HCT116 (cell line): ENCODE results near the gene SYT11. TPM values are rescaled to one million over a fixed set of nuclear protein-coding genes. Genes with fewer than 3 reads are reported as not detected.
A peak's percentile ranks its signal among the peaks of the same experiment; 100 is the strongest.

ENCODE experiments used
- ATAC-seq: fragments of 200-7000 bp; cut with Tn5 transposase; 2 replicates; pipeline ENCODE4 v1.9.1; 2020; ENCODE audit warnings: mild to moderate bottlenecking, moderate library complexity
- BruUV-seq: library from RNA; stranded (reverse); fragments of 400-500 nt; replicated peaks from 2 replicates; lab custom pipeline; 2021; lab: Mats Ljungman, UMichigan
- CTCF ChIA-PET: fragments of 300-600 bp; sonication (Branson Sonifier 250); formaldehyde crosslinking; loops from one replicate; lab custom pipeline; 2021; ENCODE audit warnings: antibody characterized with exemption; lab: Charles Lee
- POLR2A ChIA-PET: fragments of 300-600, 350-600 bp; sonication (Branson Sonifier 250); formaldehyde crosslinking; loops from one replicate; lab custom pipeline; 2021; ENCODE audit warnings: antibody characterized with exemption; lab: Charles Lee
- RAD21 ChIA-PET, 2 experiments: fragments of 300-600 bp; sonication (Branson Sonifier 250); formaldehyde crosslinking; loops; one replicate each; lab custom pipeline; 2023; ENCODE audit warnings: low total read pairs in 2 of 2; ENCODE audit not compliant: uncharacterized antibody in 2 of 2, unreplicated experiment in 2 of 2, low non-redundant PET in 1 of 2; lab: Charles Lee
- DNase-seq: peaks from one replicate; pipeline ENCODE4 v3.0.0-alpha.2; 2010; ENCODE audit warnings: low read depth, low spot score
- H2AFZ ChIP-seq: fragments of 200-600 bp; shearing (Covaris generic), sonication (generic); 2 replicates; pipeline ENCODE4 v1.6.1; 2017; ENCODE audit warnings: low read depth, mixed run types, mixed read lengths, antibody characterized with exemption, low read length; ENCODE audit not compliant: poor library complexity, severe bottlenecking
- H3K27ac ChIP-seq: 2 replicates; pipeline ENCODE4 v1.5.1; 2012; ENCODE audit warnings: low read depth, low read length
- H3K27me3 ChIP-seq: fragments of 200-600 bp; sonication (generic); 2 replicates; pipeline ENCODE4 v1.6.1; 2016; ENCODE audit warnings: mixed run types, low read length, mixed read lengths; ENCODE audit not compliant: insufficient read depth
- H3K36me3 ChIP-seq, 2 experiments: fragments of 200-500 bp in 1 of 2; fragments of 200-600 bp in 1 of 2; sonication (Bioruptor generic) in 1 of 2; sonication (generic) in 1 of 2; 2 replicates each; pipeline versions ENCODE4 v1.5.1 to v1.6.1; 2014 to 2016; ENCODE audit warnings: low read length in 2 of 2, inconsistent platforms in 1 of 2, mixed read lengths in 1 of 2, mixed run types in 1 of 2; ENCODE audit not compliant: insufficient read depth in 2 of 2, control insufficient read depth in 1 of 2
- H3K4me1 ChIP-seq, 2 experiments: fragments of 200-600 bp in 1 of 2; sonication (generic) in 1 of 2; 2 replicates each; pipeline versions ENCODE4 v1.5.1 to v1.6.1; 2012 to 2017; ENCODE audit warnings: low read length in 2 of 2, inconsistent platforms in 1 of 2, mild to moderate bottlenecking in 1 of 2, mixed read lengths in 1 of 2, mixed run types in 1 of 2, moderate library complexity in 1 of 2; ENCODE audit not compliant: insufficient read depth in 2 of 2, control insufficient read depth in 1 of 2
- H3K4me2 ChIP-seq: fragments of 200-600 bp; sonication (generic); 2 replicates; pipeline ENCODE4 v1.6.1; 2017; ENCODE audit warnings: mixed run types, low read length, mixed read lengths
- H3K4me3 ChIP-seq, 2 experiments: fragments of 200-600 bp in 1 of 2; sonication (generic) in 1 of 2; replicated peaks in 1 of 2; 2 replicates each; pipeline ENCODE4 v1.5.1; 2011 to 2016; ENCODE audit warnings: low read length in 2 of 2, control low read depth in 1 of 2, low read depth in 1 of 2, mild to moderate bottlenecking in 1 of 2, mixed read lengths in 1 of 2, mixed run types in 1 of 2
- H3K79me2 ChIP-seq: fragments of 200-600 bp; sonication (generic); 2 replicates; pipeline ENCODE4 v1.6.1; 2017; ENCODE audit warnings: mild to moderate bottlenecking, mixed run types, low read length, moderate library complexity, mixed read lengths; ENCODE audit not compliant: insufficient read depth
- H3K9ac ChIP-seq: fragments of 200-600 bp; sonication (generic); 2 replicates; pipeline ENCODE4 v1.6.1; 2016; ENCODE audit warnings: low read length, mixed read lengths
- H3K9me2 ChIP-seq: fragments of 200-600 bp; sonication (generic), shearing (Covaris generic); 2 replicates; pipeline ENCODE4 v1.6.1; 2017; ENCODE audit warnings: mixed run types, mild to moderate bottlenecking, moderate library complexity; ENCODE audit not compliant: insufficient read depth
- H3K9me3 ChIP-seq, 2 experiments: fragments of 200-500 bp in 1 of 2; fragments of 200-600 bp in 1 of 2; sonication (Bioruptor generic) in 1 of 2; sonication (generic) in 1 of 2; 2 replicates each; pipeline ENCODE4 v1.6.1; 2014 to 2017; ENCODE audit warnings: low read length in 2 of 2, mixed read lengths in 2 of 2, inconsistent platforms in 1 of 2, low read depth in 1 of 2, mild to moderate bottlenecking in 1 of 2, mixed run types in 1 of 2, moderate library complexity in 1 of 2; ENCODE audit not compliant: control insufficient read depth in 1 of 2, insufficient read depth in 1 of 2
- H4K20me1 ChIP-seq: fragments of 200-600 bp; sonication (generic), shearing (Covaris generic); 2 replicates; pipeline ENCODE4 v1.6.1; 2017; ENCODE audit warnings: mixed run types, mild to moderate bottlenecking, moderate library complexity; ENCODE audit not compliant: insufficient read depth
- ATF3 ChIP-seq: IDR thresholded peaks from 2 replicates; pipeline ENCODE4 v1.6.1; 2012
- CBX3 ChIP-seq: IDR thresholded peaks from 2 replicates; pipeline ENCODE4 v1.6.1; 2012; ENCODE audit warnings: low read depth
- CEBPB ChIP-seq: IDR thresholded peaks from 2 replicates; pipeline ENCODE4 v1.6.1; 2012; ENCODE audit warnings: low read depth
- ELF1 ChIP-seq: IDR thresholded peaks from 2 replicates; pipeline ENCODE4 v1.6.1; 2012; ENCODE audit warnings: low read depth, borderline replicate concordance
- EZH2phosphoT487 ChIP-seq: fragments of 200-600 bp; IDR thresholded peaks from 2 replicates; pipeline ENCODE4 v1.6.1; 2018; ENCODE audit warnings: antibody characterized with exemption, borderline replicate concordance
- FOSL1 ChIP-seq: IDR thresholded peaks from 2 replicates; pipeline ENCODE4 v1.6.1; 2012; ENCODE audit warnings: low read depth
- JUND ChIP-seq: IDR thresholded peaks from 2 replicates; pipeline ENCODE4 v1.6.1; 2012
- POLR2A ChIP-seq: IDR thresholded peaks from 2 replicates; pipeline ENCODE4 v1.7.0; 2011; ENCODE audit warnings: borderline replicate concordance; ENCODE audit not compliant: insufficient read depth, insufficient read length; ENCODE audit errors: extremely low read depth
- SIN3A ChIP-seq: IDR thresholded peaks from 2 replicates; pipeline ENCODE4 v1.6.1; 2012; ENCODE audit warnings: low read depth
- SP1 ChIP-seq: IDR thresholded peaks from 2 replicates; pipeline ENCODE4 v1.6.1; 2012; ENCODE audit warnings: low read depth
- SRF ChIP-seq: IDR thresholded peaks from 2 replicates; pipeline ENCODE4 v1.6.1; 2012; ENCODE audit warnings: low read depth
- ZNF274 ChIP-seq: fragments of 200-500 bp; sonication (Bioruptor generic); IDR thresholded peaks from 2 replicates; pipeline ENCODE4 v1.6.1; 2014; ENCODE audit warnings: mild to moderate bottlenecking, low read depth, low read length, inconsistent platforms
- intact Hi-C: fragments of 100-400 bp; cut with micrococcal nuclease; formaldehyde crosslinking; loops from 2 replicates; pipeline ENCODE4 v1.10.0; 2022
- total RNA-seq: library from RNA; stranded (reverse); gene quantifications from one replicate; pipeline ENCODE4 v1.2.1, GENCODE V29; 2021; ENCODE audit not compliant: unreplicated experiment
- TF ChIP-seq, protein P1 (sequence below), 3 experiments: fragments of 200-600 bp in 1 of 3; sonication (generic) in 1 of 3; IDR thresholded peaks in 2 of 3; conservative IDR thresholded peaks in 1 of 3; 2 replicates each; pipeline ENCODE4 v1.5.1; 2012 to 2017; ENCODE audit warnings: low read depth in 2 of 3, low read length in 2 of 3, antibody characterized with exemption in 1 of 3, borderline replicate concordance in 1 of 3, control low read depth in 1 of 3, mild to moderate bottlenecking in 1 of 3, mixed read lengths in 1 of 3, mixed run types in 1 of 3, moderate library complexity in 1 of 3; ENCODE audit not compliant: insufficient read depth in 1 of 3
- TF ChIP-seq, protein P2 (sequence below): IDR thresholded peaks from 2 replicates; pipeline ENCODE4 v1.6.1; 2012

SYT11 gene
- total RNA-seq, 1 experiment from 2014 or later: 0.17 TPM

- H3K9me2 ChIP-seq: no peaks in the 10 kb centered on the region
- ATAC-seq (no peak), DNase-seq (no peak)
- no peak for TF ChIP-seq SIN3A
- no peak for TF ChIP-seq POLR2A
- TF ChIP-seq JUND: no peak
- TF ChIP-seq EZH2phosphoT487: no peak
- TF ChIP-seq, protein P1, sequence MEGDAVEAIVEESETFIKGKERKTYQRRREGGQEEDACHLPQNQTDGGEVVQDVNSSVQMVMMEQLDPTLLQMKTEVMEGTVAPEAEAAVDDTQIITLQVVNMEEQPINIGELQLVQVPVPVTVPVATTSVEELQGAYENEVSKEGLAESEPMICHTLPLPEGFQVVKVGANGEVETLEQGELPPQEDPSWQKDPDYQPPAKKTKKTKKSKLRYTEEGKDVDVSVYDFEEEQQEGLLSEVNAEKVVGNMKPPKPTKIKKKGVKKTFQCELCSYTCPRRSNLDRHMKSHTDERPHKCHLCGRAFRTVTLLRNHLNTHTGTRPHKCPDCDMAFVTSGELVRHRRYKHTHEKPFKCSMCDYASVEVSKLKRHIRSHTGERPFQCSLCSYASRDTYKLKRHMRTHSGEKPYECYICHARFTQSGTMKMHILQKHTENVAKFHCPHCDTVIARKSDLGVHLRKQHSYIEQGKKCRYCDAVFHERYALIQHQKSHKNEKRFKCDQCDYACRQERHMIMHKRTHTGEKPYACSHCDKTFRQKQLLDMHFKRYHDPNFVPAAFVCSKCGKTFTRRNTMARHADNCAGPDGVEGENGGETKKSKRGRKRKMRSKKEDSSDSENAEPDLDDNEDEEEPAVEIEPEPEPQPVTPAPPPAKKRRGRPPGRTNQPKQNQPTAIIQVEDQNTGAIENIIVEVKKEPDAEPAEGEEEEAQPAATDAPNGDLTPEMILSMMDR (IDR thresholded peaks at IDR 0.05 in 2 of 3, conservative IDR thresholded peaks at IDR 0.05 in 1 of 3; ENCODE audit: borderline replicate concordance in 1 of 3, insufficient read depth in 1 of 3, low read depth in 2 of 3, low read length in 2 of 3): no peak
- no peak for TF ChIP-seq CEBPB
- TF ChIP-seq ELF1: no peak
- TF ChIP-seq SP1: no peak
- no peak for TF ChIP-seq ZNF274
- no peak for TF ChIP-seq FOSL1
- no peak for TF ChIP-seq ATF3
- TF ChIP-seq, protein P2, sequence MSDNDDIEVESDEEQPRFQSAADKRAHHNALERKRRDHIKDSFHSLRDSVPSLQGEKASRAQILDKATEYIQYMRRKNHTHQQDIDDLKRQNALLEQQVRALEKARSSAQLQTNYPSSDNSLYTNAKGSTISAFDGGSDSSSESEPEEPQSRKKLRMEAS: no peak
- no peak for TF ChIP-seq SRF
- no peak for TF ChIP-seq CBX3
- H3K27ac ChIP-seq: no peak overlapping the region
- H3K36me3 ChIP-seq: peaks cover 46 to 47% of the 10 kb centered on the region in 2 experiments; a peak in 3 of 4 replicates
- intact Hi-C loops: no loop called here
- ChIA-PET CTCF (no interaction called here), RAD21 (no interaction called here), POLR2A (no interaction called here)
- H3K27me3 ChIP-seq: no peaks in the 10 kb centered on the region
- no peak overlapping the region for H3K4me3 ChIP-seq
- peaks cover 0 to 7% of the 10 kb centered on the region in 2 experiments; a peak in 1 of 4 replicates for H3K4me1 ChIP-seq
- H2AFZ ChIP-seq: no peak overlapping the region
- H3K4me2 ChIP-seq: no peak overlapping the region
- TSS peak; percentile 37 for BruUV-seq
- no peaks in the 10 kb centered on the region for H3K9me3 ChIP-seq
- H4K20me1 ChIP-seq: peaks cover 5% of the 10 kb centered on the region; the same call in 1 of the 2 replicates
- peaks cover 18% of the 10 kb centered on the region; the same call in 1 of the 2 replicates for H3K79me2 ChIP-seq
- H3K9ac ChIP-seq: no peak overlapping the region
Measured at GRCh38 chr1:155899683-155900082, 40.3 kb downstream of the SYT11 start.
